Activated naive CD4-positive, alpha-beta T cell treated with anti-CD3 and anti-CD28 coated beads for 36 hours (primary cell): Measurements from ENCODE around the gene MTX1. TPM values are rescaled to one million over a fixed set of nuclear protein-coding genes. Genes with fewer than 3 reads are reported as not detected.
A peak's percentile ranks its signal among the peaks of the same experiment; 100 is the strongest.
"Not testable (repeated sequence)": the region's sequence is repeated elsewhere in the genome, so short reads cannot be mapped to it uniquely, and the experiment has no call there.

Source experiments
- CTCF ChIA-PET: fragments of 350-600 bp; sonication (Branson Sonifier 250); formaldehyde crosslinking; loops from one replicate; lab custom pipeline; 2021; ENCODE audit warnings: antibody characterized with exemption; lab: Charles Lee
- DNase-seq: peaks from one replicate; pipeline ENCODE4 v3.0.0-alpha.2; 2020
- H3K27ac Mint-ChIP-seq: one replicate; pipeline ENCODE4 v1.8.0; 2021; ENCODE audit warnings: mild to moderate bottlenecking, mixed read lengths
- H3K27me3 Mint-ChIP-seq: one replicate; pipeline ENCODE4 v1.8.0; 2021; ENCODE audit warnings: low read depth, mixed read lengths
- H3K36me3 Mint-ChIP-seq: one replicate; pipeline ENCODE4 v1.8.0; 2021; ENCODE audit warnings: low read depth, mixed read lengths
- H3K4me1 Mint-ChIP-seq: one replicate; pipeline ENCODE4 v1.8.0; 2021; ENCODE audit warnings: low read depth, mixed read lengths
- H3K4me3 Mint-ChIP-seq: one replicate; pipeline ENCODE4 v1.8.0; 2021; ENCODE audit warnings: mild to moderate bottlenecking, moderate library complexity, mixed read lengths
- H3K9me3 Mint-ChIP-seq: one replicate; pipeline ENCODE4 v1.8.0; 2021; ENCODE audit warnings: mixed read lengths
- intact Hi-C: fragments of 100-400 bp; cut with micrococcal nuclease; formaldehyde crosslinking; loops from one replicate; pipeline ENCODE4 v1.15.1; 2023
- total RNA-seq, 2 experiments: library from RNA; stranded (reverse); gene quantifications; one replicate each; pipeline ENCODE4 v1.2.3, GENCODE V29; 2021

The MTX1 gene
- total RNA-seq, 2 experiments from 2014 or later = 46.8 to 47.4 TPM

DNA sequence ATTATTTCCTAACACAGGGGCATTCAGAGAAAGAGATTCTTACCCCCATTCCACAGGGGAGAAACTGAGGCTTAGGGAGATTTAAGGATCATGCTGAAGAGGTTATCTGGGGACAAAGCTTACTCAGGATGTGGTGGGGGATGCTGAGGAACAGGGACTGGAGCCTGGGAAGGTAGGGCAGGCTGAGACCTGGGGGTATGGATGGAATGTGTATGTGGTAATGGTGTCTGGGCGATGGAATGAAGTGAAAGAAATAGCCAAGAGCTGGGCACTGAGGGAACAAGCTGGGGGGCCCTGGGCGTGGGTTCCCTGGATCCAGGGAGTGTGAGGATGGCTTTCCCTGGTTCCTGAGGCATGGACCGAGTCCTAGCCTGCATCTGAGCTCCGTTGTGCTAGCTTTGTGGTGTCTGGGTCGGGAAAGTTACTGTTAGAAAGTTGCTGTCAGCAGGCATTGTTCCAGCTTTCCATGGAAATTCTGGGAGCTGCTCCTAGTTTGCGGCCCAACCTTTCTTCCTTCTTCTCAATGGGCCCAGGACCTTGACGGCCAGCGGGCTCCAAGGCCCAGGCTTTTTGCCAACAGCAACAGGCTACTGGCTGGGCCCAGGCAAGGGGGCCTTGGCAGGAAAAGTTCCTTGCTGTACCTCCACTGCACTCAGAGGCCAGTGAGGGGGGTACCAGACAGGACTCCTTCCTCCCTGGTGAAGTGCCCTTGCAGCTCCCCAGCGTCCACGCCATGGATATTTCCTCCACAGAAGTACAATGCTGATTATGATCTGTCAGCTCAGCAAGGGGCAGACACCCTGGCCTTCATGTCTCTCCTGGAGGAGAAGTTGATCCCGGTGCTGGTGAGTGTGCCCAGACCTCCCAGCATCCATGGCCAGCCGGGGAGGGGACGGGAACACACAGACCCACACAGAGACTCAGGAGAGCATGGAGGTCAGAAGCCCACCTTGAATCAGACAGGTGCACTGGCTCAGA is 23.8 kb downstream of the MTX1 start:
- H3K9me3 Mint-ChIP-seq, H3K27ac Mint-ChIP-seq, H3K4me3 Mint-ChIP-seq, DNase-seq, H3K36me3 Mint-ChIP-seq, H3K27me3 Mint-ChIP-seq, intact Hi-C loops: not testable (repeated sequence)
- CTCF ChIA-PET = interaction anchor here (2.2 kb wide), 1 partner anchor 19 kb away, joined by 5 read pairs; no protein-coding TSS in a partner anchor
- H3K4me1 Mint-ChIP-seq = peaks cover 13% of the 10 kb centered on the region

GRCh38 chr1:155233502-155233901 is 25.0 kb downstream of the MTX1 start:
- H3K4me1 Mint-ChIP-seq, CTCF ChIA-PET, H3K9me3 Mint-ChIP-seq, intact Hi-C loops, H3K27ac Mint-ChIP-seq, H3K36me3 Mint-ChIP-seq, DNase-seq, H3K4me3 Mint-ChIP-seq, H3K27me3 Mint-ChIP-seq: not testable (repeated sequence)

- H3K27ac Mint-ChIP-seq, CTCF ChIA-PET, H3K4me3 Mint-ChIP-seq, intact Hi-C loops, H3K36me3 Mint-ChIP-seq, H3K27me3 Mint-ChIP-seq, H3K9me3 Mint-ChIP-seq, H3K4me1 Mint-ChIP-seq, DNase-seq: not testable (repeated sequence)
These were observed 26.9 kb downstream of the MTX1 start for GRCh38 chr1:155235375-155235774.

GRCh38 chr1:155236451-155236850 is 28.0 kb downstream of the MTX1 start:
- Mint-ChIP-seq H3K4me3 (no peak overlapping the region), H3K27me3 (no peaks in the 10 kb centered on the region), H3K9me3 (no peaks in the 10 kb centered on the region), H3K4me1 (peaks cover 17% of the 10 kb centered on the region), H3K27ac (no peak overlapping the region), H3K36me3 (peaks cover 9% of the 10 kb centered on the region)
- DNase-seq = no peak
- intact Hi-C loops = no loop called here
- CTCF ChIA-PET = interaction anchor here (0.6 to 0.9 kb wide), 2 partner anchors 10 to 55 kb away, joined by 3 read pairs; no protein-coding TSS in a partner anchor

- peak; percentile 85 for DNase-seq
- Mint-ChIP-seq H3K4me1 (peaks cover 42% of the 10 kb centered on the region), H3K36me3 (peaks cover 13% of the 10 kb centered on the region), H3K27me3 (peaks cover 2% of the 10 kb centered on the region), H3K9me3 (no peaks in the 10 kb centered on the region), H3K4me3 (peak overlapping the region; percentile 77), H3K27ac (peak overlapping the region; percentile 62)
- intact Hi-C loops = loop anchor here (1.0 to 5.0 kb wide), 3 partner anchors 9 to 321 kb away; partner anchors contain the start of gene ASH1L
- CTCF ChIA-PET = interaction anchor here (0.6 to 4.5 kb wide), 5 partner anchors 10 to 907 kb away, joined by 3 to 37 read pairs (median 4); no protein-coding TSS in a partner anchor
These were observed 32.7 kb downstream of the MTX1 start for GRCh38 chr1:155241069-155241679.

DNA sequence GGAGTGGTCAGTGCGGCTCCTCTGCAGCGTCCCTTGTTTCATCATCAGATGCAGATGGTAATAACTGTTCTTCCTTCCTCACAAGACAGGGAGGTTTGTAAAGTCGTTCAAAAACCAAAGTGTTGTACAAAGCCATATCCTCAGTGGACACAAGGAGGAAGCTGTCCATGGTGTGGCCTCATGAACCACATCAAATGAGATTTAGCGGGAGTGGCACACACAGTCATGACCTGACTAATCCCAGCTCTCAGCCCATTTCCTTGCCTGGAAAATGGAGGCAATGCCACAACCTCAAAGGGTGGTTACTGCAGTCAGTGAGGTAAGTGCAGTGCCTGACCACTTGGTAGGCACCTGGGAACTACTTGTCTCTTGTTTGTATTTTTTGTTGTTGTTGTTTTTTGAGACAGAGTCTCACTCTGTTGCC is 33.4 kb downstream of the MTX1 start:
- CTCF ChIA-PET = interaction anchor here (0.6 to 4.5 kb wide), 6 partner anchors 9 to 906 kb away, joined by 3 to 37 read pairs (median 4); no protein-coding TSS in a partner anchor
- H3K4me1 Mint-ChIP-seq = peaks cover 42% of the 10 kb centered on the region
- peak overlapping the region; percentile 63 for H3K27ac Mint-ChIP-seq
- H3K36me3 Mint-ChIP-seq = peaks cover 13% of the 10 kb centered on the region
- peak; percentile 34 for DNase-seq
- H3K9me3 Mint-ChIP-seq = no peaks in the 10 kb centered on the region
- H3K4me3 Mint-ChIP-seq = peak overlapping the region; percentile 8
- H3K27me3 Mint-ChIP-seq = peaks cover 2% of the 10 kb centered on the region
- intact Hi-C loops = loop anchor here (1.0 to 5.0 kb wide), 3 partner anchors 8 to 320 kb away; partner anchors contain the start of gene ASH1L

- intact Hi-C loops = loop anchor here (5.0 kb wide), 1 partner anchor 319 kb away; the partner anchor contains the start of gene ASH1L
- CTCF ChIA-PET = interaction anchor here (1.3 to 4.5 kb wide), 5 partner anchors 8 to 65 kb away, joined by 4 to 37 read pairs (median 4); no protein-coding TSS in a partner anchor
- no peak for DNase-seq
- Mint-ChIP-seq H3K27me3 (peaks cover 2% of the 10 kb centered on the region), H3K9me3 (no peaks in the 10 kb centered on the region), H3K4me1 (peaks cover 42% of the 10 kb centered on the region), H3K4me3 (peak overlapping the region; percentile 88), H3K27ac (peak overlapping the region; percentile 47), H3K36me3 (peaks cover 12% of the 10 kb centered on the region)
These were observed 34.4 kb downstream of the MTX1 start for GRCh38 chr1:155242805-155243358.

DNA sequence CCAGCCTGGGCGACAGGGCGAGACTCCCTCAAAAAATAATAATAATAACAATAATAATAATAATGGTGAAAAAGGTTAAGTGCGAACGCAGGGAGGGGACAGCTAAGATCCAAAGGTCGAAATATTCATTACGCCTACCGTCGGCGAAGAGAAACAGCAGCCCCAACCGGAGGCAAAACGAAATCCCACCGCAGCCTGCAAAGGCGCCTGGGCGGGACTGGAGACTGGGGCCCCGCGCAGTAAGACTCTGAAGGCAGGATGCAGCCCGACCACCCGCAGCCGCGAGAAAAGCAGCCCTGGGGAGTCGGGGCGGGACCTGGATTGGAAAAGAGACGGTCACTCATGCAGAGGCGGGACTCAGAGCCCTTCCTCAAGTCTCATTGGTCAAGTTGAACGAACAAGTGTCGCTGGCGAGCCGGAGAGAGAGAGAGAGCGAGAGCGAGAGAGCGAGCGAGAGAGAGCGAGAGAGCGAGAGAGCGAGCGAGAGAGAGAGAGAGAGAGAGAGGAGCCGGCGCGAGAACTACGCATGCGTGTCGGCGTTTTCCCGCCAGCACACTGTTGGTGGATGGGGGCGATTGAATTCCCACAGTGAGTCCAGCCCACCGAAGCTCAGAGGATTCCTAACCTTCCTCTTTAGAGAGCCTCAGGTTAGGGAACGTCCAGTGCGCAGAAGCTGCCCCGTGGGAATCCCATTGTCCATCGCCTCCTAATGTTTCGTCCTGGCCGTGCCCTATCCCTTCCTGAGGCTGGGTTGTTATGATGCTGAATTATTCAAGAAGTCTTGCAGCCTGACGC is 36.1 kb downstream of the MTX1 start:
- H3K9me3 Mint-ChIP-seq = no peaks in the 10 kb centered on the region
- H3K27ac Mint-ChIP-seq = peak overlapping the region; percentile 98
- peaks cover 10% of the 10 kb centered on the region for H3K36me3 Mint-ChIP-seq
- CTCF ChIA-PET = interaction anchor here (1.0 to 2.3 kb wide), 4 partner anchors 16 to 67 kb away, joined by 3 to 7 read pairs (median 4); partner anchors contain the start of gene SCAMP3
- peaks cover 40% of the 10 kb centered on the region for H3K4me1 Mint-ChIP-seq
- H3K27me3 Mint-ChIP-seq = peaks cover 2% of the 10 kb centered on the region
- H3K4me3 Mint-ChIP-seq = peak overlapping the region; percentile 88
- intact Hi-C loops = loop anchor here (1.0 to 5.0 kb wide), 9 partner anchors 17 to 444 kb away; partner anchors contain the start of genes ASH1L, CLK2, DAP3 and FDPS
- peak; percentile 99 for DNase-seq

DNA sequence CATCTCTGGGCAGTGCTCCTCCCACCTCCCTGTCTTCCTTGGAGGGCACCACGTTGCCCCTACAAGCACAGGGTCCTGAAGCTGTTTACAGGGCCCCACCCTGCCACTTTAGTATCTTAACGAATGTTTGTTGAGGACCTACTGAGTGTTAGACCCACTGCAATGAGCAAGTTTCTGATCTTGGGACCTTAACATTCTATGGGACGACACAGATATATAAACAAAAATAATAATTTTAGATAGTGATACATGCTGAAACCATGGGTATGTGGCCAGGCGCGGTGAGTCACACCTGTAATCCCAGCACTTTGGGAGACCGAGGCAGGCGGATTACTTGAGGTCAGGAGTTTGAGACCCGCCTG is 36.6 kb downstream of the MTX1 start:
- CTCF ChIA-PET = interaction anchor here (1.0 to 2.3 kb wide), 2 partner anchors 17 to 38 kb away, joined by 3 to 7 read pairs; partner anchors contain the start of gene SCAMP3
- H3K4me1 Mint-ChIP-seq = peaks cover 42% of the 10 kb centered on the region
- H3K27me3 Mint-ChIP-seq = peaks cover 2% of the 10 kb centered on the region
- intact Hi-C loops = loop anchor here (2.0 kb wide), 1 partner anchor 444 kb away; the partner anchor contains the start of genes DAP3 and YY1AP1
- peak overlapping the region; percentile 98 for H3K27ac Mint-ChIP-seq
- H3K4me3 Mint-ChIP-seq = peak overlapping the region; percentile 88
- H3K9me3 Mint-ChIP-seq = no peaks in the 10 kb centered on the region
- DNase-seq = no peak
- H3K36me3 Mint-ChIP-seq = peaks cover 10% of the 10 kb centered on the region

DNA sequence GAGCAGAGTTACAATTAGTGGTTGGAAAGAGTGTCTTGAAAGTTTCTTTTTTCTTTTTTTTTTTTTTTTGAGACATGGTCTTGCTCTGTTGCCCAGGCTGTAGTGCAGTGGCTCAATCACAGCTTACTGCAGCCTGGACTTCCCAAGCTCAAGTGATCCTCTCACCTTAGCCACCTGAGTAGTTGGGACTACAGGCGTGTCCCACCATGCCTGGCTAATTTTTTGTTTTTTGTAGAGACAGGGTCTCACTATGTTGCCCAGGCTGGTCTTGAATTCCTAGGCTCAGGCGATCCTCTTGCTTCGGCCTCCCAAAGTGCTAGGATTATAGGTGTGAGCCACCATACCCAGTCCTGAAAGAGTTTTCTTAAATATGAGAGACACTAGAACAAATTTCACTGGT is 38.3 kb downstream of the MTX1 start:
- H3K36me3 Mint-ChIP-seq, H3K27ac Mint-ChIP-seq, H3K27me3 Mint-ChIP-seq, intact Hi-C loops, DNase-seq, H3K9me3 Mint-ChIP-seq, H3K4me3 Mint-ChIP-seq: not testable (repeated sequence)
- H3K4me1 Mint-ChIP-seq = peaks cover 31% of the 10 kb centered on the region
- CTCF ChIA-PET = interaction anchor here (0.6 to 2.1 kb wide), 4 partner anchors 15 to 85 kb away, joined by 3 to 5 read pairs (median 4); partner anchors contain the start of genes SCAMP3 and THBS3
